GM21825 (cell line): ENCODE results near the gene C1QB.
"Not testable (repeated sequence)": the region's sequence is repeated elsewhere in the genome, so short reads cannot be mapped to it uniquely, and the experiment has no call there.

ENCODE experiments used
- ATAC-seq: cut with Tn5 transposase; IDR thresholded peaks from one replicate; pipeline ENCODE4 v1.9.1; 2021; ENCODE audit warnings: mild to moderate bottlenecking, moderate library complexity; ENCODE audit not compliant: unreplicated experiment

Gene C1QB

GRCh38 chr1:22691031-22691753 is 38.2 kb downstream of the C1QB start:
- no peak for ATAC-seq

DNA sequence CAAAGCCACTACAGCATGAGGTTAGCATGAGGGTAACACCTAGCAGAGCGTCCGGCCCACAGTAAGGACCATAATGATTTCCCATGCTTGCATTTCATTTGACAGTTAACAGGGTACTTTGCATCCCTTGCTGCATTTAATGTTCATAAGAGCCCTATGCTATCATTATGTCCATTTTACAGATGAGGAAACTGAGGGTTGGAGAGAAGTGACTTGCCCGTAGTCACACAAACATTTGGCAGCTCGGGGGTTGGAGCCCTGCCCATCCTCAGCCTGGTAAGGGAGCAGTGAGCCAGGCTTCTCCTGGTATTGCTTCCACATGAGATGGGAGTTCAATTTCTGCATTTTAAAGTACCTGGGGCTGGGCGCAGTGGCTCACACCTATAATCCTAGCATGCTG is 41.1 kb downstream of the C1QB start:
- no peak for ATAC-seq

DNA sequence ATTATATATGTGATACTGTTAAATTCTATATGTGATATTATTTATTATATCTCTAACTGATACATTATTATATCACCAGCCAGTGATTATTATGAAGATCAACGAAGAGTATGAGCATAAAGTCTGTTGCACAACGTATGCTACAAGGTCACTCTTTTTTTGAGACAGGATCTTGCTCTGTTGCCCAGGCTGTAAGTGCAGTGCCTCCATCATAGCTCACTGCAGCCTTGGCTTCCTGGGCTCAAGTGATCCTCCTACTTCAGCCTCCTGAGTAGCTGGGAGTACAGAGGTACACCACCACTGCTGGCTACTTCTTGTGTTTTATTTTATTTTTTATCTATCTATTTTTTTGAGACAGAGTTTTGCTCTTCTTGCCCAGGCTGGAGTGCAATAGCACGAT is 43.6 kb downstream of the C1QB start:
- no peak for ATAC-seq

DNA sequence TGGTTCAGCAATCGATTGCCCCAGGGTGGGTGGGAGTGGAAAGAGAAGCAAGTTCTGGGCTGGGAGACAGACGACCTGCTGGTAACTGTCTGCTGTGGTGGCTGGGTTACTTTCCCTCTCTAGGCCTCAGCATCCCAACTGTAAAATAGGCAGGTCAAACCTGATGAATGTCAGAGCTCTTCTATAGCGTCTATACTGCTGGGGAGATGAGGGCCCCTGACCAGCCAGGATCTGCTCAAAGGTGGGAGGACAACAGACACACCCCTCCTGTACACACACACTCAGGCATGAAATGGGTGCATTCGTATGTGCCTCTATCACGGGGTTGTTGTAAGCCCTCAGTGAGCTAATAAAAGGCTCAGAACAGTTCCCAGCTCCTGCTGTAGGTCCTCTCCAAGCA is 44.9 kb downstream of the C1QB start:
- ATAC-seq: no peak

GRCh38 chr1:22699681-22700520 is 46.9 kb downstream of the C1QB start:
- ATAC-seq: no peak

DNA sequence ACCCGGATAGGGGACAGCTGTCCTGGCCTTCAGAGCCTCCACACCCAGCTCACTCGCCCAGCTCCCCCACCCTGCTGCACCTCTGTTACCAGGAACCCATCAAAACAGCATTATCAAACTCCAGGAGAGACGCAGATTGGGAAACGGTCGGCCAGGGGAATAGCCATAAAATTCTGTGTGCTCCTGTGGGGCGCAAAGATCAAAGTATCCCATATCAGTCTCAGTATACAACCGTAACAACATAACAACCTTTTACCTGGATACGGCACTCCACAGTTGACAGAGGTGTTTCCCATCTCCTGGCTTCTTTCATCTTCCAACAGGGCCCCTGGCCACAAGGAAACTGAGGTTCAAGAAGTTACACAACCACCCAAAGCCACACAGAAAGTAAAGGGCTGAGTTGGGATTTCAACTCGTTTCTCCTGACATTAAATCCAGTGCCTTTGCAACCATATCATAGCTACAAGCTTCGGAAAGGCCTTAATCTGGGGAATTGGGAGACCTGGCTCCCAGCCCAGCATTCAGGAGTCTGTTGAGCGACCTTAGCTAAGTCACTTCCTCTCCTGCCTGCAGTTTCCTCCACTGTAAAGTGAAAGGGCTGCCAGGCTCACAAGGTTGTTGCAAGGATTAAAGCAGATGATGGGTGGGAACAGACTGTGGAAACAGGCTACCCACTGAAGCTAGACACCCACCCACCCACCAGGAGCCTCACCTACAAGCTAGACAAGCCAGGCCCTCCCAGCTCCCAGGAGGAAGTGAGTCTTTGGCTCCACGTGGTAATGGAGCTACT is 49.5 kb downstream of the C1QB start:
- no peak for ATAC-seq

GRCh38 chr1:22704440-22705067 is 51.5 kb downstream of the C1QB start:
- no peak for ATAC-seq

DNA sequence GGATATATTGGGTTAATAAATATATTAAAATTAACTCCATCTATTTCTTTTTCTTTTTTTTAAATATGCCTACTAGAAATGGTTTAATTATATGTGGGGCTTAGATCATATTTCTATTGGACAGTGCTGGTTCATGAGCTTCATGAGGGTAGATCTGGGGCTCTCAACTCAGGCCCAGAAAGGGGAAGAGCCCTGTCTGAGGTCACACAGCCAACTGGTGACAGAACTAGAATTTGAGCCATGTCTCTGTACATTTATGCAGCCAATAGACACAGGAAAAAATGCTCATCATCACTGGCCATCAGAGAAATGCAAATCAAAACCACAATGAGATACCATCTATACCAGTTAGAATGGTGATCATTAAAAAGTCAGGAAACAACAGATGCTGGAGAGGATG is 52.5 kb downstream of the C1QB start:
- ATAC-seq: no peak

DNA sequence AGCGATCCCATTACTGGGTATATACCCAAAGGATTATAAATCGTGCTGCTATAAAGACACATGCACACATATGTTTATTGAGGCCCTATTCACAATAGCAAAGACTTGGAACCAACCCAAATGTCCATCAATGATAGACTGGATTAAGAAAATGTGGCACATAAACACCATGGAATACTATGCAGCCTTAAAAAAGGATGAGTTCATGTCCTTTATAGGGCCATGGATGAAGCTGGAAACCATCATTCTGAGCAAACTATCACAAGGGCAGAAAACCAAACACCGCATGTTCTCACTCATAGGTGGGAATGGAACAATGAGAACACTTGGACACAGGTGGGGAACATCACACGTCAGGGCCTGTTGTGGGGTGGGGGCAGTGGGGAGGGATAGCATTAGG is 53.1 kb downstream of the C1QB start:
- not testable (repeated sequence) for ATAC-seq

- ATAC-seq: no peak
These were observed 55.7 kb downstream of the C1QB start for GRCh38 chr1:22708777-22709176.

- no peak for ATAC-seq
These were observed 56.2 kb downstream of the C1QB start for GRCh38 chr1:22709227-22709626.

DNA sequence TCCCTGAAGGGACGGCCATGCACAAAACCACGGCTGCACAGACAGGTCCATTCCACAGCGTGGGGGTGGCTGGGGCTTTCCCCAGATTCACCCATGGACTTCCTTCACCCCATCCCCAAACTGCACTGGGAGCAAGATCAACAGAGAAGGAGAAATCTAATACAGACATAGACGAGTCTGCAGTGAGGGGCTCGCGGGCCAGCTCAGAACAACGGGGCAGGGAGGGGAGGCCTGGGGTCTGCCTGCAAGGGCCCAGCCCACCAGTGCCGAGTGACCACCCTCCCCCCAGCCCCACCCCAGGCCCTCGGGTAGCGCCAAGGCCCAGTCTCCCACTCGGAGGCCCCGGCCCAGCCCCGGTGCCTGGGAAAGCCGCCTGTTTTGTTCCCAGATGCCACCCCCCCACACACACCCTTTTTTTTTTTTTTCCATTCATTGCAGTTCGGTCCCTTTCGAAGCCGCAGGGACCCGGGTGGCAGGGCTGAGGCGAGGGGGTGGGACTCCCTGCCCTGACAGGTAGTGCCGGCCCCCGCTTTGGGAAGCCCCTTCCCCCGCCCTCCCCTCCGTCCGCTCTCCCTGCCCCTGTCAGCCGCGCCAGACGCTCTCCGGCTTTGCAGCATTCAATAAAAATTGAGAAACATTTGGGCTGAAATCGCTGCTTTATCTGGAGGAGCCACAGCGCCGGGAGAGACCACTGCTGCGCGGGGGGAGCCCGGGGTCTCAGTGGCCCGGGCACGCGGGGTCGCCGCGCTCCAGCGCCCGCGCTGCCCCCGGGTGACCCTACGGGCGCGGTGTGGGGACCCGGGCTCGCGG is 57.1 kb downstream of the C1QB start:
- ATAC-seq: no peak

- no peak for ATAC-seq
These were observed 57.6 kb downstream of the C1QB start, which contains the start of gene EPHB2 for GRCh38 chr1:22710701-22711049. TSS of gene EPHB2 (plus strand) at chr1:22710839. CDS start at chr1:22710983, 144 bp downstream.

- ATAC-seq: no peak
These were observed 58.0 kb downstream of the C1QB start for GRCh38 chr1:22711071-22711470.
